Forelimb muscle (tissue), 1 donor: ENCODE measurements around the gene TEX51. TPM values are rescaled to one million over a fixed set of nuclear protein-coding genes. Genes with fewer than 3 reads are reported as not detected.

Source experiments
- DNase-seq: peaks from one replicate; pipeline ENCODE4 v3.0.0-alpha.2; 2013; ENCODE audit warnings: low read depth
- polyA plus RNA-seq: library from polyadenylated mRNA; unstranded; fragments of 120-200 nt; gene quantifications from one replicate; pipeline ENCODE4 v1.2.1, GENCODE V29; 2013; ENCODE audit not compliant: insufficient read length

Gene TEX51
- polyA plus RNA-seq, 1 donor, result not detected

DNA sequence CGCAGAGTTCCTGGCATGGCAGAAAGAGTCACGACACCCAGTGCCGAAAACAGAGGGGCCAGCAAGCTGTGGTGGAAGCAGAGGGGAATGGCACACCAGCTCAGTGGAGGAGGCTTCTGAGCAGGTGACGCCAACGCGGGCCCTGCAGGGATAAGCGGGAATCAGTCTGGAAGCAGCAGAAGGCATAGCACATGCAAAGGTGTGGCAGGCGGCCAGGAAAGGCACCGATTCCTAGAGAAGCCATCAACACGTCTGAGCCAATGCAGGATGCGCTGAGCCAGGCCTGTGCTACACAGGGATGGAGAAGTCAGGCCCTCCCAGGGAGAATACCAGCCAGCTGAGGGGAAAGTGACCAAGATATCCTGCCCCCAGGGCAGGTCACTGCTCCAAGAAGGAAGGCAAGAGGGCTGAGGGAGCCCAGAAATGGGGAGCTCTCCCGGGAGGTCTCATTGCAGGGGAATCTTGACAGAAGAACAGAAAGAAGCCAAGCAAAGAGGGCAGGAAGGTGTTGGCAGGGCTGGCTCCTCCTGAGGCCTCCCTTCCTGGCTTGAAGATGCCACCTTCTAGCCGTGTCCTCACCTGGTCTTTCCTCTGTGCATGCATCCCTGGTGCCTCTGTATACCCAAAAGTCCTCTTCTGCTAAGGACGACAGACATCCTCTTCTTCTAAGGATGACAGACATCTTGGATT is 16.3 kb downstream of the TEX51 start:
- DNase-seq, result no peak

GRCh38 chr2:126915903-126916302 is 17.2 kb downstream of the TEX51 start:
- no peak for DNase-seq

DNA sequence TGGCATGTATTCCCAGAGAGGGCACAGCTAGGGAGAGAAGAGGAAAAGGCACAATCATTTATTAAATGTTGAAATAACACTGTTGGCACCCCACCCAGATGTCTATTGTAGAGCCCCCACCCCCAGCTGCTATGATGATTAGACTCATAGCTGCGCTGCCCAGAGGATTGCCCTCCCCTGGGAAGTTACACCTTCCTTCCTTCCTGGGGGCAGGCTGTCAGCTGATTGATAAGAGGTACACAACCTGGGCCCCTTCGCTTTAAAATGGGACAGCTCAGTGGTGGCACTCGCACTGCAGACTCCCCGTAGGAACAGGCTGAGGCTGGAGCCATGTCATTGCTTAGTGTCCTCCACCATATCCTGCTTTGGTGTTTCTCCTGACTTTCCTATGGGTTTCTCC is 18.1 kb downstream of the TEX51 start:
- no peak for DNase-seq

- DNase-seq, result no peak
Measured at GRCh38 chr2:126921066-126921465, 22.4 kb downstream of the TEX51 start.

DNA sequence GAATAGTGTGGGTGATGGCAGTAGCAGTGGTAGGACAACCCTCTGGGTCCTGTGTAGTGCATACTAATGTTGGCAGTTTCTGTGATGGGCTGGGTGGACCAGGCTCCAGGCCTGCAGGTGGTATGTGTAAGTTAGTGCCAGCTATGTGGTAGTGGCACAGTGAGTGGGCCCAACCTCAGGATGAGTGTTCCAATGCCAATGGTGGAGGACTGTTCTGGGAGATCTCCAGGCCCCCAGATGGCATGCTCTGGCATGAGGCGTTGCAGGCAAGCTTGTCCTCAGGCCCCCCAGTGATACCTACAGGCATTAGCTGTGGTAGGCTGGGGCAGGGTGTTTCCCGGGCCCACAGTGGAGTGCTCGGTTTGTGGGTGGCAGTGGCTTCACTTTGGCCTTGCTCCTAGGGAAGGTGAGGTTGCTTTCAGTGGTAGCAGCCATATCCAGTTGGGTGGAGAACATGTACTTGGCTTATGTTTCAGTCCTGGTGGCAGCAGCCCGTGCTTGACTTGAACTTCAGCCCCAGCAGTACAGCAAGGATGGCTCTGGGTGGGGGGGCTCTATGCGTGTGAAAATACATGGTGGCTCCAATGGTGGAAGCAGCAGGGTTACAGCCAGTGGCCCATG is 32.4 kb downstream of the TEX51 start:
- DNase-seq, result no peak

DNA sequence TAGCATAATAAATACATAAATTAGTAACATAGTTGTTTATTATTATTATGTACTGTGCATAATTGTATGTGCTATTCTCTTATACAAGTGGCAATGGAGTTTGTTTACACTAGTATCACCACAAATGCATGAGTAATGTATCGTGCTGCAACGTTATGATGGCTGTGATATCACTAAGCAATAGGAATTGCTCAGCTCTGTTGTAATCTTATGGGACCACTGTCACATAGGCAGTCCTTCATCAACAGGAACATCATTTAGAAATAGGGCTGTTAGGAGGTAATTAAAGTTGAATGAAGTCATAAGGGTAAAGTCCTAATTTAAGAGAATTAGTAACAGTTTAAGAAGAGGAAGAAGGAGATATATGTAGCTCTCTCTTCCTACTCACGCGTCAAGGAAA is 33.8 kb downstream of the TEX51 start:
- DNase-seq, result no peak

DNA sequence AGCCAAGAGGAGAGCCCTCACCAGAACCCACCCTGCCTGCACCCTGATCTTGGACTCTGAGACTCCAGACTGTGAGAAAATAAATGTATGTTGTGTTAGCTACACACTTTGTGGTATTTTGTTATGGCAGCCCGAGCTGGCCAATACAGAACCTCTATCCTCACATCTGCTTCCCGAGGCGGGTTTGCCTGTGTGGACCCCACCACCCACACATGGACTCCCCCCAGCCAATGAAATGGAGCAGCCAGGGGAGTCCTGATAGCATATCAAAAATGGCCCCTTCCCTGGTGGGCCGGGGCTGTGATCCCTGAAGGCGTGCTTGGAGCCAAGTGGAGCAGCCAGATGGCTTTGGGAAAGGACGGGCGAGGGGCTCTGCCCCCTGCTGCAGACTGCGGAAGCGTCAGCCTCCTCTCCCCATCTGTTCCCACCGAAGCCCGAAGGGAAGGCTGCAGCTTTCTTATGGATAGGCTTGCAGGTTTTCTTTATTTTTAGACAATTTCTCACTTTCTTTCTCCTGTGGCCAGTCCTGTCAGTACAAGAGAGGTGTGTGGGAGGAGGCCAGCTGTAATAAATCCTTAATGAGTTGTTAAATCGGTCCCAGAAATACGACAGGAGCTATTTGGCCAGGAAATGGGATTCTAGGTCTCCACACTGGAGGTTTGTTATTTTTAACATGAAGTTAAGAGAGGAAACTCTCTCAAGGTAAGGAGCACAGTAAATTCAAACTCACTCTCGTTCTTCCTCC is 34.4 kb downstream of the TEX51 start:
- DNase-seq, result no peak

- DNase-seq, result no peak
Measured at GRCh38 chr2:126933711-126934091, 35.0 kb downstream of the TEX51 start.

DNA sequence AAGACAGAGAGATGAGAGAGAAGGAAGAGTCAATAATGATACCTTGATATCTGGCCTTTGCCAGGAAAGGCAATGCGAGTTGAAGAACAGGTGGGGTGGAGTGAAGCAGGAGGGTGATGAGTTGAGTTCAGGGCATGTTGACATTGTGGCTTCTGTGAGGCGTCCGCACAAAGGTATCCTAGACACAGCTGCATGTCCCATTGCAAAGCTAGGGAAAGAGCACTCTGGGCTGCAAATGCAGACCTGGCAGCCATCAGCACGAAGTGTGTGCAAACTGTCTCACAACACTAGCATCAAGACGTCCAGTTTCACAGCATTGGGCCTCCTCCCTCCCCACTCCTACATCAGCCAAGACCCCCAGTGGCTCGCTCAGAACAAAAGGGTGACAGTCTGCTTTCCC is 36.1 kb downstream of the TEX51 start:
- DNase-seq, result no peak

GRCh38 chr2:126935774-126936173 is 37.1 kb downstream of the TEX51 start:
- no peak for DNase-seq

GRCh38 chr2:126936219-126936723 is 37.6 kb downstream of the TEX51 start:
- no peak for DNase-seq

DNA sequence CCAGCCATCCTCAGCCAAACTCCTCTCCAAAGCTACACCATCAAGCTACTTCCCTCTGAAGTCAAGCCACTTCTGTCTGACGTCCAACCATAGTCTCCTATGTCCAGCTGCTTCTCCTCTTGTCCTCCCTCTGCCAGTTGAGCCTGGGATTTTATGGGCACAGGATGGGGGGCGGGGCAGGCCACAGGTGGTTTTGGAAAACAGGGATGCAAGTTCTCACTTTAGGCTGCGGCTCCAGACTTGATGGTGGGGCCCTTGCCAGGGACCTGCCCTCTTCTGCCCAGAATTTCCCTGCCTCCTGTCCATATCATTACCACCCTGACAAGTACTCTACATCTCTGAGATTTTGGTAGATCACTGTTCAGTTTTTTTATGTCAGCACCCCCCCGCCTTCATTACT is 41.6 kb downstream of the TEX51 start:
- no peak for DNase-seq

DNA sequence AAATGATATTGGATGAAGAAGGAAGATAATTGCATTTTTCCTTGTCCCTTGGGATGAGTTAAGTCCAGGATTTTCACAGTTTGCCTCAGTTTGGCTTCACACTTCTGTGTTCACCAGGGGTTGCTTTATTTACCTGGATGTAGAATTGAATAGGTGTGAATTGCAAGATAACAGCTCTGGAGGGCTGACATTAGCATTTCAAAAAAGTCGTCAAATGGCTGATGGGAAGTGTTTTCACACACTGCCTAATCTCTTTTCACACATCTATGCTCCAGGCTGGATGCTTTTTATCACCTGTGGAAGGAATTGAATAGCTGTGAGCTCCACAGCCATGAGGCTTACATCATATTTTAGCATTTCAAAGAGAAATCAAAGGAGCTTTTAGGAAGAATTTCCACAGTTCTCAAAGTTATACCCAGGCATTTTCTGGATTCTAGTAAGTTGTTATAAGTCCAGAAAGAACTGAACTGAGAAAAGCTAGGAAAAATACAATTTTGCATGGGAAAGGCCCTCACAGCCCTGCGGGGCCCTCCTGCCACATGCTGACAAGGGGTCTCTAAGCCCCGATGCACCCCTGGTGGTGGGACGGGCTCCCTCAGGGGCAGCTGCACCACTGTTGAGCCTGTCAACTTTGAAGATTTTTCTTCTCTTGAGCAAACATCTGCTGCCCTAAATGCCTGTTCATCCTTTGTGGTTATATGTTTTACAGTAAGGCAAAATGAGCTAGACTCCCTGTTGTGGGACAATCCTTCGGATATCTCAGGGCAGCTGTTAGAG is 43.9 kb downstream of the TEX51 start:
- no peak for DNase-seq

DNA sequence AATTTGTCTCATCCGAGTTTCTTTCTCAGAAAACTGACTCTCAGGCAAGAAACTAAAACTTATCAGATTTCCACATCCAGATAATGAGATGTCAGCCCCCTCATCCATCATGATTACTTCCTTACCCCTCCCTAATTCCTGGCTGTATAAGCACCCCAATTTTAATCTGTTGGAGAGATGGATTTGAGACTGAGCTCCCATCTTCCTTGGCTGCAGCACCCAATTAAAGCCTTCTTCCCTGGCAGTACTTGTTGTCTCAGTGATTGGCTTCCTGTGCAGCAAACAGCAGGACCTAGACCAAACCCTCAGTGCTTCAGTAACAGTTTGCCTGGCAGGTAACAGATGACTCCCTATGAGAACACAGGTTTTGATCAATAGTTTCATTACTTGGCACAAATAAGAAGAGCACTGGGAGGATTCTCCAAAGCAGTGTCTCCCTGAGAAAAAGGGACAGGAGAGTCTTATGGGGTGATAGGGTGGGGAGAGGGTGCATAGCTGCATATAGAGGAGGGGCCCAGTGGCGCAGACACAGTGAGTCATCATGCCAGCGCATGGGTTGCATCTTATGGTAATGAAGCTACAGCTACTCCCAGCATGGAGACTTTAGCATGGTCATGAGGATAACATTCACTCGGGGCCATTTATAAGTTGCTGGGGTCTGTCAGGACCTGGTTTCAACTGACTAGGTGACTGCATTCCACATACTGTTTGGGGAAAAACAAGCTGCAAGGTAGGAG is 45.1 kb downstream of the TEX51 start:
- DNase-seq, result no peak

GRCh38 chr2:126945118-126945517 is 46.4 kb downstream of the TEX51 start:
- no peak for DNase-seq

- DNase-seq, result no peak
Measured at GRCh38 chr2:126946318-126947102, 47.8 kb downstream of the TEX51 start.

- no peak for DNase-seq
Measured at GRCh38 chr2:126947103-126947429, 48.4 kb downstream of the TEX51 start.

DNA sequence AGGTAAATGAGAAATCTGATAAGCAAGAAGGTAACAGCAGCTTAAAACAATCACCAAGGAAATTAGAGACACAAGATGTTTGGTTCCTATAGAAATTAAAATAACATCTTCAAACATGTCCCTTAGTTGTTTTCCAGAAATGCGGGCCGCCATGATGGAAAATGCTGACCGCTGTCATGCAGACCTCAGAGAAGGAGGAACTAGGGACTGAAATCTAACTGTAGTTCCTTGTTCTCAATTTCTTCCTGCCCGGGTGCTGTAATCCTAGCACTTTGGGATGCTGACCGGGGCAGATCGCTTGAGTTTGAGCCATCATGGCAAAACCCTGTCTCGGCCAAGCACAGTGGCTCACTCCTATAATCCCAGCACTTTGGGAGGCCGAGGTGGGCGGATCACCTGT is 51.1 kb downstream of the TEX51 start:
- DNase-seq, result no peak

DNA sequence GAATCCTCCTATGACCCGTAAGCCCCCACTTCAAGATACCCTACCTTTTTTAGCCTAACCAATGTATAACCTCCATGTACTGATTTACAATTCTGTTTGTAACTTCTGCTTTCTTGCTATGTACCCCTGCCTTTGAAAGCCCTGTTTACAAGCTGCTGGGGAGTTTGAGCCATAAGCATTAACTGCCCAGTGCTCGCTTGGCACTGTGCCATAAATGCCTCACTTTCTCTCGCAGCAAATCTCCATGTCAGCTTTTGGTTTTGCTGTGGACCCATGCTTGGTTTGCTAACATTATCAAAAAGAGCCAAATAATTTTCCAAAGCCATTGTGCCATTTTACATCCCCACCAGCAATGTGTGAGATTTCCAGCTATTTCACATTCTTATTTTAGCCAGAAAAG is 51.8 kb downstream of the TEX51 start:
- no peak for DNase-seq
